Karpas-422 (cell line): ENCODE data around the gene SUCLA2. TPM values are rescaled to one million over a fixed set of nuclear protein-coding genes. Genes with fewer than 3 reads are reported as not detected.

ENCODE experiments used
- DNase-seq: peaks from one replicate; pipeline ENCODE4 v3.0.0-alpha.2; 2015
- H2AFZ ChIP-seq: fragments of 200-600 bp; sonication (generic); 2 replicates; pipeline ENCODE4 v1.6.1; 2014; ENCODE audit warnings: antibody characterized with exemption, low read length, mixed read lengths
- H3K27ac ChIP-seq: fragments of 200-600 bp; sonication (generic); 2 replicates; pipeline ENCODE4 v1.5.1; 2014; ENCODE audit warnings: mild to moderate bottlenecking, low read length, moderate library complexity
- H3K27me3 ChIP-seq: fragments of 200-600 bp; sonication (generic); 2 replicates; pipeline ENCODE4 v1.6.1; 2014; ENCODE audit warnings: low read length, mixed read lengths
- H3K36me3 ChIP-seq: fragments of 200-600 bp; sonication (generic); 2 replicates; pipeline ENCODE4 v1.6.1; 2014; ENCODE audit warnings: low read length, mixed read lengths; ENCODE audit not compliant: insufficient read depth
- H3K4me1 ChIP-seq: fragments of 200-600 bp; sonication (generic); 2 replicates; pipeline ENCODE4 v1.6.1; 2014; ENCODE audit warnings: mild to moderate bottlenecking, low read length, mixed read lengths
- H3K4me2 ChIP-seq: fragments of 200-600 bp; sonication (generic); 2 replicates; pipeline ENCODE4 v1.6.1; 2014; ENCODE audit warnings: low read length, low read depth, mild to moderate bottlenecking; ENCODE audit not compliant: poor library complexity, severe bottlenecking
- H3K4me3 ChIP-seq: fragments of 200-600 bp; sonication (generic); 2 replicates; pipeline ENCODE4 v1.5.1; 2014; ENCODE audit warnings: mild to moderate bottlenecking, antibody characterized with exemption, low read length, mixed read lengths
- H3K79me2 ChIP-seq: fragments of 200-600 bp; sonication (generic); 2 replicates; pipeline ENCODE4 v1.6.1; 2014; ENCODE audit warnings: mild to moderate bottlenecking, low read length, mixed read lengths
- H3K9ac ChIP-seq: fragments of 200-600 bp; sonication (generic); 2 replicates; pipeline ENCODE4 v1.6.0; 2014; ENCODE audit warnings: low read length
- H3K9me2 ChIP-seq: fragments of 200-600 bp; sonication (generic), shearing (Covaris generic); replicated peaks from 2 replicates; pipeline ENCODE4 v1.6.0; 2014; ENCODE audit warnings: mild to moderate bottlenecking, low read length, moderate library complexity; ENCODE audit not compliant: insufficient read depth
- H3K9me3 ChIP-seq: fragments of 300-700, 200-600 bp; sonication (generic); 2 replicates; pipeline ENCODE4 v1.6.1; 2014; ENCODE audit warnings: low read length, mixed read lengths
- H4K20me1 ChIP-seq: fragments of 200-600 bp; sonication (generic); 2 replicates; pipeline ENCODE4 v1.6.1; 2014; ENCODE audit warnings: mild to moderate bottlenecking, antibody characterized with exemption, low read length, low read depth; ENCODE audit not compliant: insufficient read depth
- total RNA-seq: library from RNA; depleted of rRNA; stranded (reverse); fragments of >200 nt; shearing (Covaris generic); gene quantifications from 2 replicates; pipeline ENCODE4 v1.2.3, GENCODE V29; 2014; ENCODE audit warnings: low replicate concordance

Gene SUCLA2
- total RNA-seq, 1 experiment from 2014 or later, result 43.4 TPM

DNA sequence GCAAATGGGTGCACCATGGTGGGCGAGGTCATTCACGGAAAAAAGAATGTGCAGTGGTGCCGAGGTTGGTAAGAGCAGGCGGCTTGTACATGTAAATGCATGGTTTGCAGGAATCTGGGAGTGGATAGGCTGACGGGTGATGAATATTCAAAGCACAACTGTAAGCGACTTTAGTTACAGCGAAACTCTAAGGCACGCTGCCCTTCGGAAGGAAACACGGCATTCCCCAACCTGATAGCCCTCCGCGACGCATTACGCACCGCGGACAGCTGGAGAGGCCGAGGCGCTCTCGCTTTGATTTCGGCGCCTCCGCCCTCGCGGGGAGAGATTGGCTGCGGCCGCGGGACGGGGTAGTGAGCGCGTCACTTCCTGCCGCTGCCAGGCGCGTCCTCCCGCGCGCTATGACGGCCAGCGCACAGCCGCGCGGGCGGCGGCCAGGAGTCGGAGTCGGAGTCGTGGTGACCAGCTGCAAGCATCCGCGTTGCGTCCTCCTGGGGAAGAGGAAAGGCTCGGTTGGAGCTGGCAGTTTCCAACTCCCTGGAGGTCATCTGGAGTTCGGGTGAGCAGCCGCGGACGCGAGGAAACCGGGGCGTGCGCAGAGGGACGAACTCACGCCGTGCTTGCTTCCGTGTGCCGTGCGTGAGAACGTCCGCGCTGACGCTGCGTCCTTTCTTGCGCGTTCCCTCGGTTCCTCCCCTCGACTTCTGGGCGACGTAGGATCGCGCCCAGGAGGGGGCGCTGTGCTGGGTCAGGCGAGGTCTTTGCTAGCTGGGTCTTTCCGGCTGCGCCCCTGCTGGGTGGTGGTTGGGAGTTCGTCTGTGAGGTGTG, 36.5 kb upstream of the SUCLA2 start, which contains the start of gene NUDT15:
TSS of gene NUDT15 (plus strand) at position 381 of the 828 bp plus-strand sequence. CDS start at position 402, 21 bp downstream.
- Histone ChIP-seq H3K4me2 (peak within 1 kb of the TSS; percentile 90), H3K36me3 (peaks cover 23% of the 10 kb centered on the region), H3K27me3 (no peaks in the 10 kb centered on the region), H2AFZ (peak within 1 kb of the TSS; percentile 72), H3K9me3 (peaks cover 4% of the 10 kb centered on the region), H3K4me1 (peaks cover 27% of the 10 kb centered on the region), H3K9me2 (no peaks in the 10 kb centered on the region), H3K9ac (peak within 1 kb of the TSS; percentile 87), H3K27ac (peak within 1 kb of the TSS; percentile 88), H3K4me3 (peak within 1 kb of the TSS; percentile 92), H4K20me1 (no peaks in the 10 kb centered on the region), H3K79me2 (peaks cover 54% of the 10 kb centered on the region)
- DNase-seq, result peak; percentile 99

- peaks cover 10% of the 10 kb centered on the region for H3K9me3 ChIP-seq
- H2AFZ ChIP-seq, result no peak overlapping the region
- no peak overlapping the region for H3K4me2 ChIP-seq
- no peak for DNase-seq
- H3K36me3 ChIP-seq, result peaks cover 4% of the 10 kb centered on the region; the same call in 1 of the 2 replicates
- H3K9me2 ChIP-seq, result no peaks in the 10 kb centered on the region
- H3K79me2 ChIP-seq, result no peaks in the 10 kb centered on the region
- no peaks in the 10 kb centered on the region for H3K27me3 ChIP-seq
- H3K9ac ChIP-seq, result no peak overlapping the region
- no peaks in the 10 kb centered on the region for H3K4me1 ChIP-seq
- H3K27ac ChIP-seq, result no peak overlapping the region
- H4K20me1 ChIP-seq, result no peaks in the 10 kb centered on the region
- no peak overlapping the region for H3K4me3 ChIP-seq
Measured at GRCh38 chr13:48029859-48030258, 28.8 kb upstream of the SUCLA2 start.

GRCh38 chr13:48028066-48028465, 27.0 kb upstream of the SUCLA2 start:
- no peak overlapping the region for H3K9ac ChIP-seq
- no peaks in the 10 kb centered on the region for H4K20me1 ChIP-seq
- H3K9me2 ChIP-seq, result no peaks in the 10 kb centered on the region
- no peaks in the 10 kb centered on the region for H3K79me2 ChIP-seq
- peaks cover 10% of the 10 kb centered on the region for H3K9me3 ChIP-seq
- H2AFZ ChIP-seq, result no peak overlapping the region
- no peaks in the 10 kb centered on the region for H3K4me1 ChIP-seq
- no peak overlapping the region for H3K4me3 ChIP-seq
- H3K27ac ChIP-seq, result no peak overlapping the region
- no peak for DNase-seq
- no peaks in the 10 kb centered on the region for H3K36me3 ChIP-seq
- H3K4me2 ChIP-seq, result no peak overlapping the region
- no peaks in the 10 kb centered on the region for H3K27me3 ChIP-seq

DNA sequence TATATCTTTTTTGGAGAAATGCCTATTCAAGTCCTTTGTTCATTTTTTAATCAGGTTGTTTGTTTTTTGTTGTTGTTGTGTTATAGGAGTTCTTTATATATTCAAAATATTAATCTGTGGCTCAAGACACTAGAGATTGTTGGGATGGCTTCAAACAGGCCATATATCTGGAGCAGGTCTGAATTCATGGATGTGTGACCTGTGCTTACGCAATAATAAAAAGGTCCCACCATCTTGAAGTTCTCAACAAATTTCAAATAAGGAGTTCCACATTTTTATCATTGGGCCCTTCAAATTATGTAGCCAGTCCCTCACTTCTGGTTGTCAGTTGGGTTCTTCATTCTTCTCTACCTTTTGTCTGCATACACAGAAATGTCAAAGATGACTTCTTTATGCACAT, 18.7 kb upstream of the SUCLA2 start:
- H3K27me3 ChIP-seq, result no peaks in the 10 kb centered on the region
- H4K20me1 ChIP-seq, result no peaks in the 10 kb centered on the region
- H3K27ac ChIP-seq, result no peak overlapping the region
- H3K36me3 ChIP-seq, result no peaks in the 10 kb centered on the region
- H3K4me1 ChIP-seq, result no peaks in the 10 kb centered on the region
- no peak overlapping the region for H3K4me3 ChIP-seq
- no peak overlapping the region for H2AFZ ChIP-seq
- H3K9me3 ChIP-seq, result no peaks in the 10 kb centered on the region
- no peak for DNase-seq
- H3K4me2 ChIP-seq, result no peak overlapping the region
- H3K9me2 ChIP-seq, result no peaks in the 10 kb centered on the region
- no peak overlapping the region for H3K9ac ChIP-seq
- H3K79me2 ChIP-seq, result no peaks in the 10 kb centered on the region

- no peaks in the 10 kb centered on the region for H3K9me2 ChIP-seq
- H3K4me3 ChIP-seq, result no peak overlapping the region
- H3K4me2 ChIP-seq, result no peak overlapping the region
- H3K36me3 ChIP-seq, result no peaks in the 10 kb centered on the region
- H3K4me1 ChIP-seq, result no peaks in the 10 kb centered on the region
- H3K27ac ChIP-seq, result no peak overlapping the region
- no peaks in the 10 kb centered on the region for H3K27me3 ChIP-seq
- H2AFZ ChIP-seq, result no peak overlapping the region
- H3K9ac ChIP-seq, result no peak overlapping the region
- DNase-seq, result no peak
- H3K79me2 ChIP-seq, result no peaks in the 10 kb centered on the region
- H3K9me3 ChIP-seq, result no peaks in the 10 kb centered on the region
- H4K20me1 ChIP-seq, result no peaks in the 10 kb centered on the region
Measured at GRCh38 chr13:48018637-48019036, 17.6 kb upstream of the SUCLA2 start.

DNA sequence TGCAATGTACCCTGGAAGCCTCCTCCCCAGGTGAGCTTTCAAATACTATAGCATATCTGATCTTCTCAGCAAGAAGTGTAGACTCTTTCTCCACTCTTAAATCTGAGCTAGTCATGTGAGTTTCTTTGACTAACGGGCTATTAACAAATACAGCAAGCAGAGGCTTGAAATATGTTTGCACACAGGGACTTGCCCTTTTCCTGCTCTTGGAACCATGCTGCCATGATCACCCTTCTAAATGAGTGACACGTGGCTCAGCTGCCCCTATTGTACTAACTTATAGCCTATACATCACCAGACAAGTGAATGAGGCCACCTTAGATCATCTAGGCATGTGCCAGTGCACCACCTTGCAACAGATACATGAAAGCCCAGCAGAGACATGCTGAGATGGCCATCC, 13.3 kb upstream of the SUCLA2 start:
- Histone ChIP-seq H4K20me1 (no peaks in the 10 kb centered on the region), H3K9me2 (no peaks in the 10 kb centered on the region), H3K4me1 (no peaks in the 10 kb centered on the region), H3K4me2 (no peak overlapping the region), H3K36me3 (no peaks in the 10 kb centered on the region), H3K27me3 (no peaks in the 10 kb centered on the region), H3K79me2 (no peaks in the 10 kb centered on the region), H3K4me3 (no peak overlapping the region), H3K9me3 (no peaks in the 10 kb centered on the region), H2AFZ (no peak overlapping the region), H3K27ac (no peak overlapping the region), H3K9ac (no peak overlapping the region)
- no peak for DNase-seq

DNA sequence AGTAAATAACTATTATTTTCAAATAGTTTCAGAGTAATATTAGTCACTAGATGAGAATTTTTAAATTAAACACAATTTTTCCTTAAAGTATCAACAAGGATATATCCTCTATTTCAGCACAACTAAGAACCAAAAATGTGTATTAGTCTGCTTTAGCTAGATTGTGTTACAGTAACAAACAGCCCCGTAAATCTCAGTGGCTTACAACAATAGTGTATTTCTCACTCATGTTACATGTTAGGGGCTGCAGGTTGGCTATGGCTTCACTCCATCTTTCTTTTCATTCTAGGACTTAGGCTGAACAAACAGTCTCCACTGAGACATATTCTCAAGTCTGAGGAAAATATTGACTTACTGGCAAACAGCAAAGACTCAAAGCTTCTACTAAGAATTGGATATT, 11.6 kb upstream of the SUCLA2 start:
- H3K9me3 ChIP-seq, result no peaks in the 10 kb centered on the region
- H2AFZ ChIP-seq, result no peak overlapping the region
- no peaks in the 10 kb centered on the region for H3K36me3 ChIP-seq
- no peak overlapping the region for H3K27ac ChIP-seq
- H3K9me2 ChIP-seq, result no peaks in the 10 kb centered on the region
- no peaks in the 10 kb centered on the region for H3K27me3 ChIP-seq
- H3K9ac ChIP-seq, result no peak overlapping the region
- H3K4me2 ChIP-seq, result no peak overlapping the region
- no peaks in the 10 kb centered on the region for H3K79me2 ChIP-seq
- H3K4me3 ChIP-seq, result no peak overlapping the region
- DNase-seq, result no peak
- no peaks in the 10 kb centered on the region for H3K4me1 ChIP-seq
- H4K20me1 ChIP-seq, result no peaks in the 10 kb centered on the region

DNA sequence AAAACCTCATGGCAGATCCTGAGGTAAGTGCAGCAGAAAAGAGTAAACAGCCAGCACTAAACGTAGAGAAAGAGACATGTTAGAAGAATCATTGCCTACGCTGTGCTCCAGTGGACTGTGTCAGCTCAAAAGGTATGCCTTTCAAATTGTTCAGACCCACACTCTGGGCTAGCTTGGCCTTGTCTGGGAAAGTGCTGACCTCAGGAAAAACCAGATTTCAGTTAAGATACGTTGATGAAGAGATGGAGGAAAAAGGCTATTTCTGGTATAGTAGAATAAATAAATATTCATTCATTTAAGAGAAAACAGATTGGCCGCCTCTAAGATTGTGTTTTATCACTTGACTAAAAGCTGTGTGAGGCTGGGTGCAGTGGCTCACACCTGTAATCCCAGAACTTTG, 9.6 kb upstream of the SUCLA2 start:
- H3K9me3 ChIP-seq, result no peaks in the 10 kb centered on the region
- H3K27ac ChIP-seq, result no peak overlapping the region
- no peaks in the 10 kb centered on the region for H3K4me1 ChIP-seq
- no peak overlapping the region for H3K4me3 ChIP-seq
- no peak overlapping the region for H3K4me2 ChIP-seq
- no peak for DNase-seq
- H3K36me3 ChIP-seq, result no peaks in the 10 kb centered on the region
- no peaks in the 10 kb centered on the region for H3K27me3 ChIP-seq
- no peak overlapping the region for H3K9ac ChIP-seq
- H2AFZ ChIP-seq, result no peak overlapping the region
- H3K79me2 ChIP-seq, result no peaks in the 10 kb centered on the region
- H3K9me2 ChIP-seq, result no peaks in the 10 kb centered on the region
- no peaks in the 10 kb centered on the region for H4K20me1 ChIP-seq
